Stimulated activated CD8-positive, alpha-beta memory T cell treated with anti-CD3 and anti-CD28 coated beads, Interleukin-2, amount 100 ng/mL, for 48 hours (primary cell): ENCODE measurements around the gene HTR3E.
"Not testable (repeated sequence)": the region's sequence is repeated elsewhere in the genome, so short reads cannot be mapped to it uniquely, and the experiment has no call there.

Experiments
- DNase-seq, 2 donors: peaks; one replicate each; pipeline ENCODE4 v3.0.0-alpha.2; 2020; ENCODE audit warnings: low read depth in 2 of 2

Gene HTR3E

GRCh38 chr3:184116017-184116416 is 19.2 kb downstream of the HTR3E start:
- DNase-seq: no peak

DNA sequence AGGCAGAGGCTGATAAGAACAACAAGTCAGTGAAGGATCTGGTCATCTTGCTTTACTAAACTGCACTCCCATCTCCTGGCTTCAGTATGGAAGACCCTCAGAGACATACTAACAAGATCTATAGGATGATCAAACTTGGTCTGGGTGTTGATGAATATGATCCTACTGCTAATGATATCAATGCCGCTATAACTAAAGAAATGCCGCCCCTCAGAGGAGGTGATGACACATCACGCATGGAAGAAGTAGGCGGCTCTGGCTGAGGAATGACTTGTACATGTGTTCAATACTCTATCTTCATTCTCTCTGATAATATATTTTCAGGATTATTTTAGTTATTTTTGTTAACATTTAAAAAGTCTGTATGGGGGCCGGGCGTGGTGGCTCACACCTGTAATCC is 20.8 kb downstream of the HTR3E start:
- no peak for DNase-seq

DNA sequence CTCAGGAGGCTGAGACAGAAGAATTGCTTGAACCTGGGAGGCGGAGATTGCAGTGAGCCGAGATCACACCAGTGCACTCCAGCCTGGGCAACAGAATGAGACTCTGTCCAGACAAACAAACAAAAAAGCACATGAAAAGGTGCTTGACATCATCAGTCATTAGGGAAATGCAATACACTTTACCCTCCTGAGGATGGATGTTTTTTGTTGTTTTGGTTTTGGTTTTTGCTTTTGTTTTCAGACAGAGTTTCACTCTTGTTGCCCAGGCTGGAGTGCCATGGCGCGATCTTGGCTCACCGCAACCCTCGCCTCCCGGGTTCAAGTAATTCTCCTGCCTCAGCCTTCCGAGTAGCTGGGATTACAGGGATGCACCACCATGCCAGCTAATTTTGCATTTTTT is 24.2 kb downstream of the HTR3E start:
- DNase-seq: not testable (repeated sequence)

DNA sequence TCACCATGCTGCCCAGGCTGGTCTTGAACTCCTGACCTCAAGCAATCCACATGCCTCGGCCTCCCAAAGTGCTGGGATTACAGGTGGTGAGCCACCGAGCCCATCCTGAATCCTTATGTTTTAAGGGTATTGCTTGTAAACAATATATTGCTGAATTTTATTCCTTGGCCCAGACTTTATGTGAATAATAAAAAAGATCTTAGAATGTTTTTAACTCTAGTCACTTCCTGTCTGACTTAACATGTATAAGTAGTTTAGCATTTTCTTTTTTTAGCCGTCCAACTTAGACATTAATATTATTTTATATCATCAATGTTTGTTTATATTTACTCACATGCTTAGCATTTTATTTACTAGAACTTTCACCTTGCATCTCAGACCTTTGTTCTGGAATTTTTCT is 29.1 kb downstream of the HTR3E start:
- no peak for DNase-seq

DNA sequence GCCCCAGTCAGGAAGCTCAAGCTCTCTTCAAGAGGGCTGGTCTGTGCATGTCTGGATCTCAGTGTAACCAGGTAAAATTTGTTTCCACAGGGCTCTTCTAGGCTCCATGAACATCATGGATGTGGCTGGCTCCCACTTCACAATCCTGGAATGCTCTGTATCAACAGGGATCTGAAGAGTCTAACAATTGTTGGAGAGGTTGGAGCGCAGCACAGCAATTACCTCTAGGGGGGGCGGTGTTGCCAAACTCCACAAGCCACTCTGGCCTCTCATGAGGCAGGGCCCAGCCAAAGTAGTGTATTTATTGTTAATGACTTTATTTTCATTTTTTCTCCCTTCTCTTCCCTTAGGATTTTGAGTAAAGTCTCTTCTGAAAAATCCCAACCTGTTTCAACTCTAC is 32.1 kb downstream of the HTR3E start:
- no peak for DNase-seq

GRCh38 chr3:184132945-184133344 is 36.1 kb downstream of the HTR3E start:
- DNase-seq: no peak

DNA sequence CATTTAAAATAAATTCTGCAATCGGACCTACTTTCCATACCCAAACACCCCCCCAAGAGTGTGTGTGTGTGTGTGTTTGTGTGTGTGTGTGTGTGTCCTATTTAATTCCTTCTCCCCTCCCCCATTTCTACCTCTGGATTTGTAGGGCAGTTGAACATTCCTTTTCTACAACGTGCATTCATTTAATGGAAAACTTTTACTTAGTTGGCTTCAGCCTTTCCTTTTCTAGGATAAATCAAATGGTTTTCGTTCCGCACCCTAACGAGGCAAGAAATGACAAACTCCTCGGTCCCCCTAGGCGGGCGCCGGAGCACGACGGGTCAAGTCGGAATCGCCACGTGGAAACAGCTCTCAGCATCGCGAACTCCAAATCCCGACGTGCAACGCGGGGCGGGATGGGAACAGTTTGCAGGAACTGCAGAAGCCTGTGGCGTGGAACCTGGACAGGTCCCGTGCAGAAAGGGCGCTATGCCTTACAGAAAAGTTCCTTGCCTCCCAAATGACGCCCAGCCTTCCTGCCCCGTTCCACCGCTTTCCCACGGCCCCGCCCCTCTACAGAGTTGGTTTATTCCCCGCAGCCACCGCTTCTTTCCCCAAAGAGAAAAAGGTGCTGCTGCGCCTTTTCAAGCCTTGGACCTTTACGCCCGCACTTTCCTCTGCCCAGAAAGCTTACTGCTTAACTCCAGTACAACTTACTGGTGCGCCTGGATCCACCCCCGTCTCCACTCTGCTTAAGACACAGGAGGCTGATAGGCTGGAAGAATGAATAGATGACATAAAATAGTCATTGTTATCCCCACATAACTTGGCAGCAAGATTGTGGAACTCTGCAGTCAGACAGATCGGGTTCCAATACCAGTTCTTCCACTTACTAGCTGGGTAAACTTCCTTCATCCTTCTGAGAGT is 37.2 kb downstream of the HTR3E start:
- peak; percentile 44 to 55 for DNase-seq

DNA sequence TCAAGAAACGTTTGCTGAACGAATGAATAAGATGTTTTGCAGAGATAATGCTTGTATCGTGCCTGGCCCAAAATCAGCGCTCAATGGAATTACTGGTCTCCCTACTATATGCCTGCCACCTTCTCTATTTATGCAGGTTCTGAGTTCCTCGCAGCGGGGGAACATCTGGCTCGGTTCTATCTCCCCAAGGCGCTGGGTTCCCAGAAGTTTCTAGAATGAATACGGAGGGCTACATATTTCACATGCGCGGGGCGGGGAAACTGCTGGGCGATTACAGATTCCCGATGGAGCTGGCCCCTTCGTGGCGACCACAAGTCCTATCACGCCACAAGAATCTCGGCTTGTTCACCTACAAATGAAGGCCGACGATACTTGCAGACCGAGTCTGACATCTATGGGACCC is 37.9 kb downstream of the HTR3E start:
- DNase-seq: no peak

DNA sequence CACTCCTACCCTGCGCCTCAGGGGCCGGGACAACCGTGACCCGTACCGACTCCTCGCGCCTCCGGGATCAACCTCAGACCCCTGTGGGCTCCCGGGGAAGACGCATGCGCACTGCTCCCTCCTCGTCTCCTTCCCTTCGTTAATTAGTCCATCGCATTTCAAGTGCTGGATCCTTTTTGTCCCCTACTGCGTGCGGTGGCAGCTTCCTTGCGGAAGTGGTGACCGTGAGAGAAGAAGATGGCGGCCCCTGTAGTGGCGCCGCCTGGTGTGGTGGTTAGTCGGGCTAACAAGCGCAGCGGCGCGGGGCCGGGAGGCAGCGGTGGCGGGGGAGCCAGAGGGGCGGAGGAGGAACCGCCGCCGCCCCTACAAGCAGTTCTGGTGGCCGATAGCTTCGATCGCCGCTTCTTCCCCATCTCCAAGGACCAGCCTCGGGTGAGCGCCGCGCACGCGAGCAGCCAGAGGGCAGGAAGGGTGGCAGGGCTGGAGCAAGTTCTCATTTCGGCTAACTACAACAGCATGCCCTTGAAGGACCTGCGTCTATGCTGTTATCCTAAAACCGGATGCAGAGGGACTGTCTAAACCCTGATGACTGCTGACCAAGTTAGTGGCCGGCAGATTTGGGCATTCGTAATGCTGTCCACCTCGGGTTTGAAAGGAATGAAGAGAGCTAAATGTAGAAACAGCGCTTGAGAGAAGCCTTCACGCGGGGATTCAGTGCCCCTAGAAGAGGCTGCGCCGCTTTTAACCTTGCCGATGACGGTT is 38.5 kb downstream of the HTR3E start, which contains the start of gene EIF2B5:
Gene EIF2B5 (plus strand): TSS at position 210 of the 762 bp plus-strand sequence. CDS start 28 bp downstream, at position 238.
- peak; percentile 72 to 84 for DNase-seq

DNA sequence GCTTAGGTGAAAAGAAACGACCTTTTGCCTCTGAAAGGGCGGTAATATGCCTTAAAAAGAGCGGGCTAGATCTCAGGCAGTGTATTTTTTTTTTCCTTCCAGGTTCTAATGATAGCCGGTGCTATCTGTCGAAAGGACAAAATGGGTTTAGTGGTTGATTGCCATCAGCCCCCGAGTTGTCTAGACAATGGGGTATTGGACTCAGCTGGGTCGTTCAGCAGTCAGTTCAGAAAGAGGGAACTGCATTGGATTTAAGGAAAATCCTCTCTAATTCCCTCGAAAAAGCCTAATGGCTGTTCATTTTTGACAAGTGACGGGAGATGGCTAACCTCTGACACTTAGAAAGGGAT is 39.0 kb downstream of the HTR3E start:
- no peak for DNase-seq

- DNase-seq: no peak
Observed at GRCh38 chr3:184140436-184140835, 43.6 kb downstream of the HTR3E start.

- no peak for DNase-seq
Observed at GRCh38 chr3:184142199-184142598, 45.3 kb downstream of the HTR3E start.

DNA sequence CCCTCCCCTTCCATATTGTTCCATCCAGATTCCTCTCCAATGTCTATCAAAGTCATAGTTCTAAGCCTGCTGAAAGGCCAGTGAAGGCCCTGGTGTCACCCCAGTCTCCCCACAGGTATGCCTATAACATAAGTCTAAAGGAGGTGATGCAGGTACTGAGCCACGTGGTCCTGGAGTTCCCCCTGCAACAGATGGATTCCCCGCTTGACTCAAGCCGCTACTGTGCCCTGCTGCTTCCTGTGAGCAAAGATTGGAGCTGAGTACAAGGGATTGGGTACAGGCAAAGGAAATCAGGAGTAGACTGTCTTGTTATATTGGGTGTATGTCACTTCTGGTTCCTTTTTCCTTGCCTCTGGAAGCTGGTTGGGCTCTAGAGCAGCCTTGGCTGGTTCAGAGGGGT is 46.5 kb downstream of the HTR3E start:
- no peak for DNase-seq

- no peak for DNase-seq
Observed at GRCh38 chr3:184144505-184144904, 47.6 kb downstream of the HTR3E start.

- no peak for DNase-seq
Observed at GRCh38 chr3:184145111-184145524, 48.3 kb downstream of the HTR3E start.

GRCh38 chr3:184145751-184146270 is 48.9 kb downstream of the HTR3E start:
- no peak for DNase-seq

GRCh38 chr3:184148076-184148475 is 51.2 kb downstream of the HTR3E start:
- DNase-seq: no peak

- no peak for DNase-seq
Observed at GRCh38 chr3:184149123-184149522, 52.3 kb downstream of the HTR3E start.

- DNase-seq: not testable (repeated sequence)
Observed at GRCh38 chr3:184149770-184150169, 52.9 kb downstream of the HTR3E start.

DNA sequence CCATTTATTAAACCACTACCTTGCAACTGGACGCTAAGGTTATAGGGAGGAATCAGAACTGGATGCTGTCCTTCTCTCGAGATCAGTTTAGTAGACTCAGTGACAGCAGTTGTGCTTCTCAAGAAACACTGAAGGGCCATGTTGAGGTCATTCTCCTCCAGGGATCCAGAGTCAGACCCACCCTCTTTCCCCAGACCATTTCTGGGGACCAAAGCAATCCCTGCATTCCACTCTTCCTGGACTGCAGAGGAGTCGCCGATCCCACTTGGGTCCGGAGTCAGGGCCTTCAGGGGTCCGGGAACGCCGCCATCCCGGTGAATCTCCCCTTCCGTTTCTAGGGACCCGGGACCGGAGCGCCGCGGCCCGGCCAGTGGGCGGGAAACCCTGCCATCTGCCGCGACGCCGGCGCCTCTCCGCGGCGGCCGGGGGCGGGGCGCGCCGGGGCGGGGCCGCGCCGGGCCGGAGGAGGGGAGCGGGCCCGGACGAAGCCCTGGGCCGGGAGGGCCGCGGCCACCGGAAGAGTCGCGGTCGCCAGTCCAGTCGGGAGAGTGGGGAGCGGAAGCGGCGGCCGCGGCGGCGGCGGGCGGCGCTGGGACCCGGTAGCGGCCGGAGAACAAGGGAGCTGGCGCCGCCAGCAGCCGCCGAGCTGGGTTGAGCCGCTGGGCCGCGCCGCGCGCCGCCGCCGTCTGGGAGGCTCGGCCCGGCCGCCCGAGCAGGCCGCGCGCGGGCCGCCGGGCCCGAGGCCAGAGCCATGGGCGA is 58.2 kb downstream of the HTR3E start, which contains the start of gene DVL3:
Gene DVL3 (plus strand): TSS at position 493 of the 759 bp plus-strand sequence. CDS start 259 bp downstream, at position 752.
- DNase-seq: peak in 1 of 2 donors; percentile 39

DNA sequence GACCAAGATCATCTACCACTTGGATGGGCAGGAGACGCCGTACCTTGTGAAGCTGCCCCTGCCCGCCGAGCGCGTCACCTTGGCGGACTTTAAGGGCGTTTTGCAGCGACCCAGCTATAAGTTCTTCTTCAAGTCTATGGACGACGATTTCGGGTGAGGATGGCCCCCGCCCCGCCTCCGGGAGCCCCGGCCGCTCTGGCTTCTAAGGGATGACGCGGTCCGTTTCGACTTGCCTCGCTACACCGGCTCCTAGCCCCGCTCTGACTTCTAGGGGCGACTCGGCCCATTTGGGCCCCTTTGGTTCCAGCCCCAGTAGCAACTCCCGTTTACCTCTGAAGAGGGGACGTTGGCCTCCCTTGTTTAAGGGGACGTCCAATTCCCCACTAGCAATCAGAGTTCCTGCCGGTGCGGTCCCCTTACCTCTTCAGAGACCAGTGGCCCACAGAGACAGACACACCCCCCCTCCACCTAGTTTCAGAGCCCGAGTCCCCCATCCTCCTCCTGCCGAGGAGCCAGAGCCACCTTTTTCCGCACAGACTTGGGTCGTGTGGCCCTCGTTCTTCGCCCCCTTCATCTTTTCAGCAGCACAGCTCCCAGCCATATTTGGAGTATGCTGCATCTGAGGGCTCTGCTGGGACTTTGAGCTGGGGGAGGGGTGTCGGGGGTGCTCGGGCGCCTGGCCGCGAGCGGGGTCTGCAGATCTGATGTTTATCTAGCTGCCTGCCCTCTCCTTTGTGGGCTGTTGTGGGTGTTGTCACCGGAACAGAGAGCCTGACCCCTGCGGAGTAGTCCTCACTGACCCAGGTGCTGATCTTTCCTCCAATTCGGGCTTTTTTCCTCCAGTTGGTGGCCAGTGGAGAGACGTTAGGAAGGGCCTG is 59.0 kb downstream of the HTR3E start:
- DNase-seq: peak; percentile 35 to 38
